ENCODE measurements around the gene EXT2. TPM values are rescaled to one million over a fixed set of nuclear protein-coding genes. Genes with fewer than 3 reads are reported as not detected.

EXT2 gene
- total RNA-seq, 1 experiment from 2014 or later: 42.9 TPM

DNA sequence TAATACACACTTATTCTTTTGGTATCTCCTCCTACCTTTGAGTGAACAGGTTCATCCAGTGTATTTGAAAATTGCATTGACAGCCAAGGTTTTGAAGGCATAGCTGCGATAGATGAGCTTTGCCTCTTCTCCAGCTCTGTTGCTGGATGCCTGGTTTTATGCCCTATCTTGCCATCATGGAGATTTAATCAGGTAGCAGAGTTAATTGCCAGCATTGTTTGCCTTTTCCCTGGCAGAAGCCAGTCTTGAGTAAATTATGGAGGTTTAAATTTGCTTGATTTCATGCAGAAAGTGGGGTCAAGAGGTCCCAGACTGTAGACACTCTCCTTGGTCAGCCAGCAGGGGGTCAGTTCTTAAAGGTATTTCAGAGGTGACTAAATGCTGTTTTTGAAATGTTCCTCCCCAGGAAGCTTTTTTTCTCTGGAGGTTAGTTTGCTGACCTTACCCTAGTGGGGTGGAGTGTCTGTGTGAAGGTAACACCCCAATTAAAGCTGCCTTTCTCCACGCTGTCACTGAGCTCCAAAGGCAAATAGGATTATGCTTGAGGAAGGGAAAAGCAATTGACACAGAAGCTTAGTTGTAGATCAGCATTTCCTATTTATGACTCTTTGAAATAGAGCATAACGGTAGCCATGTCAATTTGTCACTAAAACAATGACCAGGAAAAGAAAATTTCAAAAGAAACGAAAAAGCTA is 96.0 kb downstream of the EXT2 start:
- Histone ChIP-seq H2BK15ac (ENCODE audit: low read depth, low read length) (no peak overlapping the region), H2BK5ac (ENCODE audit: insufficient read length, low read length) (no peak overlapping the region), H3K4ac (ENCODE audit: low read depth, low read length) (no peak overlapping the region), H3K27me3 (ENCODE audit: insufficient read depth, low read length) (no peaks in the 10 kb centered on the region), H4K91ac (ENCODE audit: insufficient read length, low read depth, low read length) (no peak overlapping the region), H2BK20ac (ENCODE audit: low read depth, low read length, poor library complexity, severe bottlenecking) (no peak overlapping the region), H3K79me1 (ENCODE audit: insufficient read depth, low read depth, low read length, poor library complexity, severe bottlenecking) (no peaks in the 10 kb centered on the region), H3T11ph (ENCODE audit: low read length) (no peak overlapping the region), H3K18ac (ENCODE audit: insufficient read length, low read depth, low read length) (no peak overlapping the region), H3K56ac (ENCODE audit: insufficient read length, low read depth, low read length) (no peak overlapping the region), H3K79me2 (ENCODE audit: insufficient read depth, low read length) (no peaks in the 10 kb centered on the region), H2AFZ (ENCODE audit: low read length) (no peak overlapping the region), H3K4me2 (ENCODE audit: insufficient read depth, insufficient read length, low read length) (no peak overlapping the region), H3K27ac (ENCODE audit: insufficient read length, low read depth, low read length) (no peak overlapping the region), H4K8ac (replicated peaks; ENCODE audit: insufficient read length, low read depth, low read length) (no peak overlapping the region), H2BK12ac (ENCODE audit: insufficient read length, low read depth, low read length) (no peak overlapping the region), H3K4me1 (ENCODE audit: insufficient read depth, low read length) (peaks cover 6% of the 10 kb centered on the region), H3K23ac (ENCODE audit: insufficient read length, low read depth, low read length) (no peak overlapping the region), H3K9ac (ENCODE audit: extremely low read depth, insufficient read length, low read length) (no peak overlapping the region), H4K5ac (ENCODE audit: insufficient read length, low read depth, low read length) (no peak overlapping the region), H3K9me3 (ENCODE audit: control insufficient read depth, low read depth, low read length) (no peaks in the 10 kb centered on the region), H2AK5ac (ENCODE audit: insufficient read length, low read length) (no peak overlapping the region), H3K23me2 (ENCODE audit: insufficient read length, low read depth, low read length, poor library complexity, severe bottlenecking) (no peaks in the 10 kb centered on the region), H4K20me1 (ENCODE audit: control insufficient read depth, insufficient read depth, insufficient read length) (no peaks in the 10 kb centered on the region), H3K14ac (ENCODE audit: insufficient read depth, low read length) (no peak overlapping the region), H2BK120ac (ENCODE audit: low read depth, low read length, poor library complexity, severe bottlenecking) (no peak overlapping the region)
- WGBS (ENCODE audit: extremely low coverage, insufficient read length, low lambda C conversion rate): no CpG with 5 or more reads among the region's 4 CpGs
- Mint-ChIP-seq H3K27ac (no peak overlapping the region; a peak in 1 of 7 replicates), H3K36me3 (ENCODE audit: insufficient read depth in 1 of 3, low read depth in 3 of 3) (peaks cover 29 to 44% (median 32%) of the 10 kb centered on the region in 3 experiments), H3K9me3 (peaks cover 26 to 27% of the 10 kb centered on the region in 2 experiments), H3K27me3 (ENCODE audit: low read depth) (no peaks in the 10 kb centered on the region; the same call in 1 of the 2 replicates), H3K4me1 (peaks cover 22 to 24% of the 10 kb centered on the region in 2 experiments), H3K4me3 (no peak overlapping the region)
- TF ChIP-seq, protein P1, sequence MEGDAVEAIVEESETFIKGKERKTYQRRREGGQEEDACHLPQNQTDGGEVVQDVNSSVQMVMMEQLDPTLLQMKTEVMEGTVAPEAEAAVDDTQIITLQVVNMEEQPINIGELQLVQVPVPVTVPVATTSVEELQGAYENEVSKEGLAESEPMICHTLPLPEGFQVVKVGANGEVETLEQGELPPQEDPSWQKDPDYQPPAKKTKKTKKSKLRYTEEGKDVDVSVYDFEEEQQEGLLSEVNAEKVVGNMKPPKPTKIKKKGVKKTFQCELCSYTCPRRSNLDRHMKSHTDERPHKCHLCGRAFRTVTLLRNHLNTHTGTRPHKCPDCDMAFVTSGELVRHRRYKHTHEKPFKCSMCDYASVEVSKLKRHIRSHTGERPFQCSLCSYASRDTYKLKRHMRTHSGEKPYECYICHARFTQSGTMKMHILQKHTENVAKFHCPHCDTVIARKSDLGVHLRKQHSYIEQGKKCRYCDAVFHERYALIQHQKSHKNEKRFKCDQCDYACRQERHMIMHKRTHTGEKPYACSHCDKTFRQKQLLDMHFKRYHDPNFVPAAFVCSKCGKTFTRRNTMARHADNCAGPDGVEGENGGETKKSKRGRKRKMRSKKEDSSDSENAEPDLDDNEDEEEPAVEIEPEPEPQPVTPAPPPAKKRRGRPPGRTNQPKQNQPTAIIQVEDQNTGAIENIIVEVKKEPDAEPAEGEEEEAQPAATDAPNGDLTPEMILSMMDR (conservative IDR thresholded peaks at IDR 0.05): no peak
- DNase-seq: no peak
